Measurements from ENCODE around the gene DOCK9.

DOCK9 gene

DNA sequence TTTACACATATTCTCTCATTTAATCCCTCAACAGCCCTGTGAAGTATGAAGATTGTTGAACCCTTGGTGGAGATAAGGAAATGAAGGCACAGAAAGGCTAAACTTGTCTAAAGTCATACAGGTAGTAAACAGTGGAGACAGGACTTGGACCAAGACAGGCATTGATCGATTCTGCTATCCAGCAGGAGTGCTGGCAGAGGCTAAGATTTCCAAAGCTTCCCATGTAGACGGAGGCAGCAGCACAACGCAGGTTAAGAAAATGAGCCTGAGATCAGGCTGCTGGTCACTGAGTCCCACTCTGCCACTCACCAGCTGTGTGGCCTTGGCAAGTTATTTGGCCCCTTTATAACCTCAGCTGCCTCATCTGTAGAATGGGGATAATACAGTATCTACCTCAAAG lies 140.0 kb downstream of the DOCK9 start:
- DNase-seq (ENCODE audit: low read depth): no peak
- TF ChIP-seq, protein P1, sequence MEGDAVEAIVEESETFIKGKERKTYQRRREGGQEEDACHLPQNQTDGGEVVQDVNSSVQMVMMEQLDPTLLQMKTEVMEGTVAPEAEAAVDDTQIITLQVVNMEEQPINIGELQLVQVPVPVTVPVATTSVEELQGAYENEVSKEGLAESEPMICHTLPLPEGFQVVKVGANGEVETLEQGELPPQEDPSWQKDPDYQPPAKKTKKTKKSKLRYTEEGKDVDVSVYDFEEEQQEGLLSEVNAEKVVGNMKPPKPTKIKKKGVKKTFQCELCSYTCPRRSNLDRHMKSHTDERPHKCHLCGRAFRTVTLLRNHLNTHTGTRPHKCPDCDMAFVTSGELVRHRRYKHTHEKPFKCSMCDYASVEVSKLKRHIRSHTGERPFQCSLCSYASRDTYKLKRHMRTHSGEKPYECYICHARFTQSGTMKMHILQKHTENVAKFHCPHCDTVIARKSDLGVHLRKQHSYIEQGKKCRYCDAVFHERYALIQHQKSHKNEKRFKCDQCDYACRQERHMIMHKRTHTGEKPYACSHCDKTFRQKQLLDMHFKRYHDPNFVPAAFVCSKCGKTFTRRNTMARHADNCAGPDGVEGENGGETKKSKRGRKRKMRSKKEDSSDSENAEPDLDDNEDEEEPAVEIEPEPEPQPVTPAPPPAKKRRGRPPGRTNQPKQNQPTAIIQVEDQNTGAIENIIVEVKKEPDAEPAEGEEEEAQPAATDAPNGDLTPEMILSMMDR (conservative IDR thresholded peaks at IDR 0.05; ENCODE audit: low read depth, low read length): no peak
- no peak overlapping the region for H3K4me3 ChIP-seq (ENCODE audit: low read length)

DNA sequence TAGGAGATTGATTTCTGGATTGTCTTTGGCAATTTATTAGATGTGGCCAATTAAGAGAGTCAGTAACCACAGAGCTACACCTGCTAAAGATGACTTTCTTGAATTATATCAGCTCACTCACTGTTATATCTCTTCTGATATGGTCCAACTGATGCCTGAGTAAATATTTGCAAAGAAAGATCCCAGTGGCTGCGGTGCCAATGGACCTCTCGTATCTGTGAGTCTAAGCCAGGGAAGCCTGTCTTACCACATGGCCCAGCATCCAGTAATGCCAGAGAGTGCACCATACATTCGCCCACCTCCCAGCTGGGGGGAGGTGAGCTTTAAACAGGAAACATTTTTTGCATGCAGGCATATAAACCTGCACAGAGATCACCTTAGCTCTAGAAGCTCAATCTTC lies 142.7 kb downstream of the DOCK9 start:
- TF ChIP-seq, protein P1 (conservative IDR thresholded peaks at IDR 0.05; ENCODE audit: low read depth, low read length): no peak
- no peak overlapping the region for H3K4me3 ChIP-seq (ENCODE audit: low read length)
- no peak for DNase-seq (ENCODE audit: low read depth)

DNA sequence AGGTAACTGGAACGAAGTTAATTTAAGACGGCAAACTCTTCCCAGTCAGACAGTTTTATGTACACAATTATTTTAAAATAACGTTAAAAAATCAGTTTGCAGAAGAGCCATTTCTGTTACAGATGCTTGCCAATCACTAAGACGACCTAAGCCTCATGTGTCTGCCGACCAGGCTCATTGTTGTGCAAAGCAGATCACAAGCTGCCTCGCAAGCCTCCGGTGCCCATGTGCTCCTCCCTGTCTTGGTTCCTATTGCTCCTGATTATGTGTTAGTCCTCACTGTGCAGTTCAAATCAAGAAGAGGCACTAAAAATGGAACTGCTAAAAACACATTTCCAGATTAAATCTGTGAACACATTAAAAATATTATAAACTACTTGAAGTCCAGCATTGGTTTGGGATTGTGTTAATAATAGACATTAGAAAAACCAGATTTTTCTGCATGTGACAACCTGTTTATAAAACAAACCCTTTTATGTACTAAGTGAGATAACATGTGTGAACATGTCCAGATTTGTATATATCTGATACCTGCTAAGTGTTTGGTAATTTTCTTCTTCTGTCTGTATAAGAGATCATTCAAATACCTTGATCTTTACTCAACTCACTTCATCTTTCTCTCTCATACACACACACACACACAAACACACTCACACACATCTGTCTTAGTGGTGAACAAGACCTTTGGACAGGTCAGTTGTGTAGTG lies 143.5 kb downstream of the DOCK9 start:
- no peak for DNase-seq (ENCODE audit: low read depth)
- TF ChIP-seq, protein P1 (conservative IDR thresholded peaks at IDR 0.05; ENCODE audit: low read depth, low read length): no peak
- H3K4me3 ChIP-seq (ENCODE audit: low read length): no peak overlapping the region

- TF ChIP-seq, protein P1 (conservative IDR thresholded peaks at IDR 0.05; ENCODE audit: low read depth, low read length): no peak
- no peak overlapping the region for H3K4me3 ChIP-seq (ENCODE audit: low read length)
- no peak for DNase-seq (ENCODE audit: low read depth)
Observed at GRCh38 chr13:98831236-98831635, 146.6 kb downstream of the DOCK9 start.

- TF ChIP-seq, protein P1 (conservative IDR thresholded peaks at IDR 0.05; ENCODE audit: low read depth, low read length): no peak
- no peak overlapping the region for H3K4me3 ChIP-seq (ENCODE audit: low read length)
- no peak for DNase-seq (ENCODE audit: low read depth)
Observed at GRCh38 chr13:98829541-98829940, 148.3 kb downstream of the DOCK9 start.

DNA sequence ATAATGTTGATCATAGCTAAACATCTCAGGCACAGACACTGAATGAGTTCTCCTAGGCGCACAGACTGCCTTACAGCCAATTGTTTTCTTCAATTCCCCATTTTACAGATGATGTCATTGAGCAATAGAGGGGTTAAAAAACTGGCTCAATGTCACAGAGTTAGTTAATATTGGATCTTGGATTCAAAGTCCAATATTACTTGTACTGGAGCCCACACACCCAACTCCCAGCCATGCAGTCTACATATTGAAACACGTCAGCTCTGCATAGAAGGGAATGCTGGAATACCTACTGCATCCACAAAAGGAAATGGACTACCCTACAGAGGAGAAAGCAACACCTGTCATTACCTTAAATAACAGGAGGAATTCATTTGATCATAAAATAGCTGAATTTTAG lies 149.2 kb downstream of the DOCK9 start:
- no peak overlapping the region for H3K4me3 ChIP-seq (ENCODE audit: low read length)
- TF ChIP-seq, protein P1 (conservative IDR thresholded peaks at IDR 0.05; ENCODE audit: low read depth, low read length): no peak
- no peak for DNase-seq (ENCODE audit: low read depth)

DNA sequence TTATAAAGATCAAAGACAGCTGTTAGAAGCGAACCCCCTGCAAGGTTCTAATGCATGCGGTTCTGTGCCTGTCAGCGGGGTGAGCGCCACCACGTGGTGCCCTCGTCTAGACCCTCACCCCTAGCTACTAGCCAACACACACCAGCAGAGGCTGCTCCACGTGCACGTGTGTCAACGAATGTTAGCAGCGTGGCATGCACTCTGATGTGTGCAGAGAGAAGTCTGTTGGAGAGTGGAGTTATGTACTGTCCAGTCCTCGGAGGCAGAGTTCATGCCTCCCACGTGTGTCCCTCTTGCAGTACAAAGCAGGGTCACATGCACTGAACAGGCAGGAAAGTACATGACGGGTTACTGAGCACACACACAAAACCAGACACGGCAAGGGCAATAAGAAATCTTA lies 150.4 kb downstream of the DOCK9 start:
- TF ChIP-seq, protein P1 (conservative IDR thresholded peaks at IDR 0.05; ENCODE audit: low read depth, low read length): no peak
- DNase-seq (ENCODE audit: low read depth): no peak

More for the DNA sequence above, 150.4 kb downstream of the DOCK9 start:
- H3K4me3 ChIP-seq (ENCODE audit: low read length): no peak overlapping the region
